Measurements from ENCODE around the gene MRPL11. TPM values are rescaled to one million over a fixed set of nuclear protein-coding genes. Genes with fewer than 3 reads are reported as not detected.

The MRPL11 gene
- total and polyA plus RNA-seq, 2 donors (not counting 1 experiment from before 2014, with no cell fraction given): 25.5 to 26.7 TPM

DNA sequence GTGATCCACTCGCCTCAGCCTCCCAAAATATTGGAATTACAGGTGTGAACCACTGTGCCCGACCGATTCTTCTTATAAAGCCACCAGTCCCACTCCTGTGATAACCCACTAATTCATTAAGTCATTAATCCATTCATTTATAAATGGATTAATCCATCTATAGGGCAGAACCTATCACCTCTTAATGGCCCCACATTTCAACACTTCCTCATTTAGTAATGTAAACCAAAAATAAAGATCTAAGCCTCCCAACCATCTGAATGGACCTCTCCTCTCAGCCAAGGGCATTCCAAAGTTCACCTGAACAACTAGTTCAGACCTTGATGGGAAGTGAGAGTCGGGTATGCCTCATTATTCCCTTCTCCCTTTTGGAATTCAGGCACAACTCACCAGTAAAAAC is 9.9 kb upstream of the MRPL11 start:
- Histone ChIP-seq H3K9me3 (ENCODE audit: control extremely low read depth in 1 of 3, control insufficient read depth in 2 of 3, insufficient read depth in 1 of 3, low read length in 2 of 3) (peaks cover 0 to 2% (median 2%) of the 10 kb centered on the region in 3 donors), H3K36me3 (replicated peaks in 1 of 2; ENCODE audit: control extremely low read depth in 1 of 2, control insufficient read depth in 1 of 2, extremely low read depth in 1 of 2, insufficient read depth in 2 of 2, low read length in 1 of 2) (no peaks in the 10 kb centered on the region), H2AFZ (ENCODE audit: insufficient read depth, low read depth, low read length, poor library complexity, severe bottlenecking) (no peak overlapping the region), H3K27ac (ENCODE audit: low read length in 2 of 2) (no peak overlapping the region), H3K4me1 (ENCODE audit: control insufficient read depth in 2 of 2, insufficient read depth in 2 of 2, low read length in 2 of 2) (no peaks in the 10 kb centered on the region), H3K79me2 (ENCODE audit: control insufficient read depth, insufficient read depth, low read length) (no peaks in the 10 kb centered on the region), H3K27me3 (replicated peaks in 1 of 4; ENCODE audit: control extremely low read depth in 1 of 4, control insufficient read depth in 3 of 4, insufficient read depth in 4 of 4, low read length in 3 of 4) (peaks cover 0 to 3% (median 0%) of the 10 kb centered on the region in 4 experiments), H3K9ac (ENCODE audit: low read length) (no peak overlapping the region), H4K20me1 (ENCODE audit: control insufficient read depth, insufficient read depth, low read length, poor library complexity, severe bottlenecking) (no peaks in the 10 kb centered on the region), H3K4me2 (replicated peaks; ENCODE audit: low read depth, low read length, poor library complexity, severe bottlenecking) (no peak overlapping the region), H3K4me3 (ENCODE audit: control extremely low read depth in 1 of 5, extremely low read depth in 1 of 5, insufficient read depth in 1 of 5, low read depth in 2 of 5, low read length in 4 of 5) (no peak overlapping the region)
- DNase-seq (no peak), ATAC-seq (ENCODE audit: low read depth) (no peak)
- H3K4me1 Mint-ChIP-seq: no peaks in the 10 kb centered on the region
- no peak overlapping the region for H3K4me3 Mint-ChIP-seq
- TF ChIP-seq, protein P1, sequence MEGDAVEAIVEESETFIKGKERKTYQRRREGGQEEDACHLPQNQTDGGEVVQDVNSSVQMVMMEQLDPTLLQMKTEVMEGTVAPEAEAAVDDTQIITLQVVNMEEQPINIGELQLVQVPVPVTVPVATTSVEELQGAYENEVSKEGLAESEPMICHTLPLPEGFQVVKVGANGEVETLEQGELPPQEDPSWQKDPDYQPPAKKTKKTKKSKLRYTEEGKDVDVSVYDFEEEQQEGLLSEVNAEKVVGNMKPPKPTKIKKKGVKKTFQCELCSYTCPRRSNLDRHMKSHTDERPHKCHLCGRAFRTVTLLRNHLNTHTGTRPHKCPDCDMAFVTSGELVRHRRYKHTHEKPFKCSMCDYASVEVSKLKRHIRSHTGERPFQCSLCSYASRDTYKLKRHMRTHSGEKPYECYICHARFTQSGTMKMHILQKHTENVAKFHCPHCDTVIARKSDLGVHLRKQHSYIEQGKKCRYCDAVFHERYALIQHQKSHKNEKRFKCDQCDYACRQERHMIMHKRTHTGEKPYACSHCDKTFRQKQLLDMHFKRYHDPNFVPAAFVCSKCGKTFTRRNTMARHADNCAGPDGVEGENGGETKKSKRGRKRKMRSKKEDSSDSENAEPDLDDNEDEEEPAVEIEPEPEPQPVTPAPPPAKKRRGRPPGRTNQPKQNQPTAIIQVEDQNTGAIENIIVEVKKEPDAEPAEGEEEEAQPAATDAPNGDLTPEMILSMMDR (IDR thresholded peaks at IDR 0.05): no peak
- no peak for TF ChIP-seq EZH2 (IDR thresholded peaks at IDR 0.05; ENCODE audit: borderline replicate concordance, insufficient read depth, low read depth, low read length, poor library complexity, severe bottlenecking)
- H3K9me3 Mint-ChIP-seq (ENCODE audit: insufficient read depth): peaks cover 3% of the 10 kb centered on the region
- peaks cover 8% of the 10 kb centered on the region for H3K27me3 Mint-ChIP-seq
- no peak overlapping the region for H3K27ac Mint-ChIP-seq
- intact Hi-C loops (cut with micrococcal nuclease): no loop called here
- ChIA-PET POLR2A (no interaction called here), CTCF (no interaction called here)
- WGBS (ENCODE audit: insufficient coverage): 93% methylated on average over 3 of the region's 4 CpGs

DNA sequence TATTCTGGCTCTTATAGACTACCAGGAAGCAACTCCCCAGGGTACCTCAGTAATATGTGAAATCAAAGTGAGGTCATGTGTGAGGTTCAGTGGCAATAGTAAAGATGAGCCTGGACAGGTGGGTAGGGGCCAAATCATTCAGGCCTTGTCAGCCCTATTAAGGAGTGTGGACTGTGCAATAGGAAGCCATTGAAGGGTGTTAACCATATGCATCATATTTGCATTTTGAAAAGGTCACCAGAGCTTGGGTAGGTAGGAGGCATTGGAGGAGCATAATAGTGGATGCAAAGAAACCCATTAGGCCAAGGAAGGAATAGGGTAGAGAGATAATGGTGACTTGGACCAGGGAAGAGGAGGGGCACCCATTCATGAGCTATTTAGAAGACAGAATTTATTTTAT is 8.4 kb upstream of the MRPL11 start:
- ChIA-PET CTCF (interaction anchor here (1.1 kb wide), 1 partner anchor 8 kb away, joined by 3 read pairs; the partner anchor contains the start of gene MRPL11), POLR2A (interaction anchor here (1.2 kb wide), 1 partner anchor 231 kb away, joined by 3 read pairs; the partner anchor contains the start of gene RBM4B)
- H3K79me2 ChIP-seq (ENCODE audit: control insufficient read depth, insufficient read depth, low read length): no peaks in the 10 kb centered on the region
- no peak overlapping the region for H2AFZ ChIP-seq (ENCODE audit: insufficient read depth, low read depth, low read length, poor library complexity, severe bottlenecking)
- H3K4me1 ChIP-seq (ENCODE audit: control insufficient read depth in 2 of 2, insufficient read depth in 2 of 2, low read length in 2 of 2): no peaks in the 10 kb centered on the region
- Mint-ChIP-seq H3K27ac (no peak overlapping the region), H3K4me1 (no peaks in the 10 kb centered on the region), H3K27me3 (peaks cover 7% of the 10 kb centered on the region), H3K9me3 (ENCODE audit: insufficient read depth) (peaks cover 8% of the 10 kb centered on the region), H3K4me3 (no peak overlapping the region)
- DNase-seq: no peak
- H3K4me2 ChIP-seq (replicated peaks; ENCODE audit: low read depth, low read length, poor library complexity, severe bottlenecking): no peak overlapping the region
- H3K9ac ChIP-seq (ENCODE audit: low read length): no peak overlapping the region
- intact Hi-C loops (cut with micrococcal nuclease): no loop called here
- peaks cover 0 to 3% (median 0%) of the 10 kb centered on the region in 4 experiments for H3K27me3 ChIP-seq (replicated peaks in 1 of 4; ENCODE audit: control extremely low read depth in 1 of 4, control insufficient read depth in 3 of 4, insufficient read depth in 4 of 4, low read length in 3 of 4)
- H3K36me3 ChIP-seq (replicated peaks in 1 of 2; ENCODE audit: control extremely low read depth in 1 of 2, control insufficient read depth in 1 of 2, extremely low read depth in 1 of 2, insufficient read depth in 2 of 2, low read length in 1 of 2): no peaks in the 10 kb centered on the region
- H3K4me3 ChIP-seq (ENCODE audit: control extremely low read depth in 1 of 5, extremely low read depth in 1 of 5, insufficient read depth in 1 of 5, low read depth in 2 of 5, low read length in 4 of 5): no peak overlapping the region
- no peak overlapping the region for H3K27ac ChIP-seq (ENCODE audit: low read length in 2 of 2)
- H4K20me1 ChIP-seq (ENCODE audit: control insufficient read depth, insufficient read depth, low read length, poor library complexity, severe bottlenecking): no peaks in the 10 kb centered on the region
- peaks cover 0 to 9% (median 7%) of the 10 kb centered on the region in 3 donors for H3K9me3 ChIP-seq (ENCODE audit: control extremely low read depth in 1 of 3, control insufficient read depth in 2 of 3, insufficient read depth in 1 of 3, low read length in 2 of 3)
- ATAC-seq (ENCODE audit: low read depth): no peak
- TF ChIP-seq EZH2 (IDR thresholded peaks at IDR 0.05; ENCODE audit: borderline replicate concordance, insufficient read depth, low read depth, low read length, poor library complexity, severe bottlenecking): no peak
- TF ChIP-seq, protein P1 (IDR thresholded peaks at IDR 0.05): no peak
